Germinal center (tissue), 1 donor: Measurements from ENCODE around the gene MBL2.

Experiments
- DNase-seq: peaks from one replicate; pipeline ENCODE4 v3.0.0; 2012; ENCODE audit warnings: mixed read lengths, low spot score

The MBL2 gene

DNA sequence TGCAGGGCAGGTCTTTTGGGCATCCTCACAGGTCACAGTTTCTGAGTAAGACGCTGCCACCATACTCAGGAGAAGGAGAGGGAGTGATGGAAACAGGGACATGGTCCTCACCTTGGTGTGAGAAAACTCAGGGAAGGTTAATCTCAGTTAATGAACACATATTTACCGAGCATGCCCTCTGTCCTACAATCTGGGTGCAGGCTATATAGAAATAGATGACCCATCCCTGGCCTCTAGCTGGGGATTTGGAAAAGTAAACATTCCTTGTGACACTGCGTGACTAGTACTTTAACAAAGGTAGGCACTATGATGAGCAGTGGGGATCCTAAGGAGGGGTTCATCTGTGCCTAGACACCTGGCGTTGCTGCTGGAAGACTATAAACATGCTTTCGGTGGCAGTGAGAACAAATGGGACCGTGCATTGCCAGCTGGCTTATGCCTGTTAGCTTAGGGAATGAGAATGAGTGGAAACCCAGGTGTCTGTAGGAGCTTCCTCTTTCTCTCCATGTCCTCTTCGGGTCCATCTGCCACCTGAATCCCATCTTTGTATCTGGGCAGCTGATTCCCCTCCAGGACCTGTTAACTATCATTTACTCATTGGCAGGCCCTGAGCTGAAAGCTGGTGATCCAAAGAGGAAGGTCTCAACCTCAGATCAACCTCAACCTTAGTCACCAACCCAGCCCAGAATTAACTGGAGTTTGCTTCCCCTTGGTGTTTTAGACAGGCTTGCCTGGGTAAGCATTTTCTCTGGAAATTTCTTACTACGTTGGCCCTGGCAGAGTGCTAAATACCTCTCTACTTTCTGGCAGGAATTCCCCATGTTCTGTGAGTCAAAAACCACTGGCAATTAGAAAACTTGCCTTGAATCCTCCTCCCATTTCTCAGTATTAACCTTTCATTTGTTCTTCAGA is 794 bp downstream of the MBL2 start:
- no peak for DNase-seq

DNA sequence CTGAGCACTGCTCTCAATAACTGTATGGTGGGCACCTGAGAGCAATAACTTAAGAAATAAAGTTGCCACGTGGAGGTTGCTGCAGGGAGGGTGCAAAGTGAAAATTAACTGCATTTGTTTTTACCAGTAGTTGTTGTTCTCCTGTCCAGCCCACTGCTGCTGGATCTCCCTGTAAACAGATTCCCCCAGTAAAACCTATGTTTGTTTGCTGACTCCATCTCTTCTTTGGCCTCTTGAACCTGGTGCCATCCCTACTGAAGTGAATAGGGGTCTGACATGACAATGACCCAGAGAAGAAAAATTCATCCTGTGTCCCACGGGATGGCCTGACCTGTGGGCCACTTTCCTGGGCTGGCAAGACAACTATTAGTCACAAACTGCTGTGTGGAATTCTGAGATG is 1.7 kb downstream of the MBL2 start:
- no peak for DNase-seq

DNA sequence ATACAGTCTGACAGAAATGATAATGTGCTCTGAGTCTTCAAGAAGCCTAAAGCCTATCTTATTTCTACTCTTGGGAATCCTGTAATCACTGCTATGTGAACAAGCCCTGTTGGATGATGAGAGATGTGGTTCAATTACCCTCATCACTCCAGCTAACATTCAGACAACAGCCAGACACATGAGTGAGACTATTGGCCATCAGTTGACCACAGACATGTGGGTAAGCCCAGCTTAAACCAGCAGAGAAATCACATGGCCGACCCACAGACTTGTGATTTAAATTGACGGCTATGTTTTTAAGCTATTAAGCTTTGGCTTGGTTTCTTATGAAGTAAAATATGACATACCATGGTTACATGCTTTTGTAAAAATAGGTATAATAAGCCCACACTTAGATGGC is 2.6 kb downstream of the MBL2 start:
- DNase-seq = no peak

DNA sequence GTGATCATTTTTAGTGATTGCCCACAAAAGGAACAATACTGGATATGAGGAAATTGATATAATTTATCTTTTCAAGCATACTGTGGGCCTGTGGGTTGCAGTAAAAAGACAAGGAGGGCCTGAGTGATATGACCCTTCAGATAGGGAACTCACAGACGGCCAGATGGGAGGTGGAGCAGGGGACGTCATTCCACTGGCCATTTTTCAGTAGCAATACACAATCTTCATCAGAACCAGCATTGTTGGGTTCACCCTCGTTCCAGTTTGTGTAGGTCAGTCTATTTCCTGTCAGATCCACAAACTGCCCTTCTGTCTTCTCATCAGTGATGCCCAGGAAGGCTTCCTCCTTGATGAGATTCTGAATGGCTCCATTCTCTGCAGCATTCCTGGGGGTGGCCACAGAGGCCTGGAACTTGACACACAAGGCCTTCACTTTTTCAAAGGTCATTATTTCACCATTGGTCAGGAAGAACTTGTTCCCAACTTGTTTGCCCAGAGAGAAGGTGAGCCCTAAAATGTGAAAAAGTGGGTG is 4.5 kb downstream of the MBL2 start:
- DNase-seq = no peak

DNA sequence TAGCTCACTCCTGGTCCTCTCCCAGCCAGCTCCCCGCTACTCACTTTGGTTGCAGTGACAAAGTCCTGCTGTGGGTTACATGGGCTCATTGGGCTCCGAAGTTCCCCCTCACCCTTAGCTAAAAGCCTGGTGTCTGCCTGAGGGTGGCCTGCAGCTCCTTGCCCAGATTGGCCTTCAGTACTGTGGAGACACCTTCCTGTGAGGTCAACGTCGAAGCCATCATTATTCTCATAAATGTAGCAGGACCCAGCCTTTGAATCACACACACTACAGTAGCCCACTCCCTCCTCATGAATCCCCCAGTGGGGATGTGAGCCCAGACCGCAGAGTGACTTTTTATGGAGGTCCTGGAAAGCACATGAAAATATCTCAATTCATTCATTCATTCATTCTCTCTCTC is 10.5 kb downstream of the MBL2 start:
- DNase-seq = no peak

DNA sequence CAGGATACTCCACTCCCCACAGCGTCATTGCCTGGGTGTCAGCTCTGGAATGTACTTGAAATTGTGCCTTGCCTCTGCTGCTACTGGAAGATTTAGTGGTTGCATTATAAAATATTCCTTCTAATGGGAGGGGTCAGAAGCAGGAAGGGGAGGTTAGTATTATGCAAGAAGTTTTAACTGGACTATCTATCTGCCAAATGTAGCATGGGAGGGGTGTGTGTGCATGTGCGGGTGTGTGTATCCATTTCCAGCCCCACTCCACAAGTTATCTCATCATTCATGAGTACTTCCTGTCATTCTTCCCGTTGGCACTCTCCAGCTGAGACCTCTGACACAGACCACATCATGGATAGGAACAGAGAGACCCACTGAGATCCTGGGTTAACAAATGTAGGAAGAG is 13.4 kb downstream of the MBL2 start:
- no peak for DNase-seq

DNA sequence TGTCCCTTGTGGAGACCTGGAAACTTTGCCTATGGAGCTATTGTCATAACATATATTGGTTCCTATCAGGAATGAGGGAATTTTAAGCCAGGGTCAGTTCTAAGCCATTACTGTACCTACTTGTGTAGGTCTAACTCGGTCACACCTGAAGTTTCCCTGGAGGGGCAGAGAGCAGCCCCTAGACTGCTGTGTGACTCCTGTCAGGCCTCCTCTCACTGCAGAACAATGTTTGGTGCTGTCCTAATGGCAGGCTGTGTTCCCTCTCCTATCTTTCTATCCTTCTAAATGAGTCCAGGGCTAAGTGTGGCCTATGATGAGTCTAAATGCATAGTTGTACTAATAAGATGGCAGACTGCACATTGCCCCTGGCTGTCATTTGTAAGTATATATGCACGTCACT is 14.2 kb downstream of the MBL2 start:
- DNase-seq = no peak

DNA sequence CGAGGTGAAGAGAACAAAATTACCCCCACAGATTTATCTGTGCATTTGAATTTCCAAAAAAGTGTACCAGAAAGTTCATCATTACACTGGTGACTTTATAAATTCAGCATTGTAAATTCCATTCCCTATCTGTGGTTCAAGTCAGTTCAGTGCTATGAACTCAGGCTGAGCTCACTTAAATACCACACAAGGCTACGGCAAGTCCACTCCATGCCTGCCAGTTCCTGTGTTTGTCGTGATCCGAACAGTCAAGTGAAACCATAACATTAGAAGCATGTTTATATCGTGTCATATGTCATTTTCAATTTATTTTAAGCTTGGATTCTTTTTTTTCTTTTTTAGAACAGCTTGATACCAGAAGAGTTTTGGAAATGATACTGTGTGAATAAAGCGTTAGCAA is 14.8 kb downstream of the MBL2 start:
- DNase-seq = no peak

DNA sequence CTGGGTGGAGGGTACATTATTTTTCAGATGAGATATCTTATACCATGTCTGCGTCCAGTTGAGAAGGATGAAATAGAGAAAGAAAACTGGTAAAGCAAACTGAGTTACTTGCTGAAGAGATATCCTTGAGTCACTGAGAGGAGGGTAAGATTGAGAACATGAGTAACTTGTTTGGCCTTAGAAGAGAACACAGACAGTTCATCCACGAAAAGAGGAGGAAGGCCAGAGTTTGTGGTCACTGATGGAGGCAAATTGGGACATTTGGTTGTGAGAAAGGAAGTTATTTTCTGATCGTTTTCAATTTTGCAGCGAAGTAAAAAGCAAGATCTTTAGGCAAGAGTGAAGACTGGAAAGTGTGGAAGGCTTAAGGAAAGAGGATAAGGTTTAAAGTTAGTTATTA is 15.6 kb downstream of the MBL2 start:
- DNase-seq = no peak

DNA sequence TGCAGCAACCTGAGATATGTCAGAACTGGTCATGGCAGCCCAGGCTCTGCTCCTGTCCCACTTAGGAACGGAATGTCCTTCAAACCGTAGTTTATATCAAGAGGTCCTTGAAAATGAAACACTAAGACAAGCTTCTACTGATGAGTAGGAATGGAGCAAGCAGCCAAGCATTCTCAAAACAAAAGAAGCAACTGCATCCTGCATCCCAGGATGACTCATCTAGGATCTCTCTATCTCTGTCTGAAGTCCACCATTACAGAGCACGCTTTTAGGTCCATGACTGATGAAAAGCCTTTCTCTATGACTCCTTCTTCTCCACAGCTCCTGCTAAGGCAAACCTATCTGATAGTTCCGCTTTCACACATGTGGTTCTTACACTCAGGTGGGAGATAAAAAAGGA is 16.3 kb downstream of the MBL2 start:
- DNase-seq = no peak

DNA sequence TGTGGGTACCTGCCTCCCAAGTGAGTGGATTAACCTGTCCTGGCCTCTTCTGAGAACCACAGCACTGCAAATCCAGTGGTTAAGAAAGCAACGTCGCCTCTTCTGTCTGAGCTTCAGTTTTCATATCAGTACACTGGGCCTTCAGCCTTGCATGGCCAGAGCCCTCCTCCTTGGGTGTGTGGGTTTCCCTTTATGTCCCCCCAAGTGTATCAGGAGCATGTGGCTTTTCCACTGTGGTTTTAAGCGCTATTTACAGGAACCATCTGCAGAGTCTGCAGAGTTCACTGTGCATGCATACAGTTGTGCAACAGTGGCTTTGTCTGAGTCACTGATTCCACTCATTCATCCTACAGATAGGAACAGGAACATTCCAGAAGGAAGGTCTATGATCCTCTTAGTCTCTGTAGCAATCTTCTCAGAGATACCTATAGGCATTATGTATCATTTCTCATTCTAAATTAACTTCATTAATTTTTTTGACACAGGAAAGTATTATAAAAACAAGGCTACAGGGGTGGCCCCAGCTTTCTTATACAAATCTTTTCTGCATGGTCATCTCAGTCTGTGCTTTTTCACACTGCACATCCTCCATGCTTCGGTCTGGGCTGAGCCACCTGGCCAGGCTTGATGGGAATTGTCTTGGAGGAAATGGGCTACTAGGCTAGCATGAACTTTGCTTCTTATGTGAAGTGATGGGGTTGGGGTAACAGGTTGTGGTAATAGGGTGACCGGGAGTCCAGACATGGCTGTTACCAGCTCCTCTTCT is 17.1 kb downstream of the MBL2 start:
- no peak for DNase-seq

DNA sequence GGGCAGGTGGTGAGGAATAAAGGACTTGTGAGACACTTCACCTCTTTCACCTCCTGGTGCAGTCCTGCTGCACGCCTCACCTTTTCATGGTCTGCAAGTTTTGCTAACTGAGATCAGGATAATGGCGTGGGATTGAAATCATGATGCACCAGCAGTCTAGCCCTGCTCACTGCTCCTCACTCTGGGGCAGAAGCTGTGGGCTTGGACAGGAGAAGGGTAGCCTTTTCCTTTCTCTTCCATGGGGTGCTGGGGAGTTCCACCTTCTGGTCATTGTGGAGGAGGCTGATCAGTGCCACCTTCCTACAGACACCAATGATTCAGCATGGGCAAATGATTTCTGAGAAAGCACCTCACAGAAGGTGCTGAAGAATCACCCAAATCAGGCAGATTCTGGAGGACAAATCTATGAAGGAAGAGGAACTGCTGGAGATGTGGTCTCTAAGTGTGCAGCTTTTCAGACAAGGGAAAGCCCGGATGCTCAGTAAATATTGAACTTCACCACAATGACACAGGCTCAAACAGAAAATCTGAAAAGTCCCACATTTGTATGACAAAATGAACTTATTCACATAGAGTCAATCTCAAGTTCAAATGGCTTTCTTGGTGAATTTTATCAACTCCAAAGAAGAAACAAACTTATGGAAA is 19.7 kb downstream of the MBL2 start:
- no peak for DNase-seq

DNA sequence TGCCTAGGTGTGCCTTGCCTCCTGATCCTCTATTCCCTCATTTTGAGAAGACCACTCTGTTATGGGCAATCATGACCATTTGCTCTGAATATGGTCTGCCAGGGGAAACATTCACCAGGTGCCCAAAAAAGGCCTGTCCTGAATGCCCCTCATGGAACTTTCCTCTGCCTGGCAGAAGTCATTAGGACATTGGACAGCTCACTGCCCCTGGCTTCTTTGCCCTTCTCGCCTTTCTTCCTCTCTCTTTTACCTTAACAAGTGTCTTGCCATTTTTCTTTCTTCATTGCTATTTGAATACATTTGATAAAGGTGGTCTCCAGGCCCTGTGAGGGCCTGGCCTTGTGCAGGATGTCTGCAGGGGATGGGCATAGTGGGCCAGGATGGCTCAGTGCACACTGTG is 20.3 kb downstream of the MBL2 start:
- DNase-seq = no peak

DNA sequence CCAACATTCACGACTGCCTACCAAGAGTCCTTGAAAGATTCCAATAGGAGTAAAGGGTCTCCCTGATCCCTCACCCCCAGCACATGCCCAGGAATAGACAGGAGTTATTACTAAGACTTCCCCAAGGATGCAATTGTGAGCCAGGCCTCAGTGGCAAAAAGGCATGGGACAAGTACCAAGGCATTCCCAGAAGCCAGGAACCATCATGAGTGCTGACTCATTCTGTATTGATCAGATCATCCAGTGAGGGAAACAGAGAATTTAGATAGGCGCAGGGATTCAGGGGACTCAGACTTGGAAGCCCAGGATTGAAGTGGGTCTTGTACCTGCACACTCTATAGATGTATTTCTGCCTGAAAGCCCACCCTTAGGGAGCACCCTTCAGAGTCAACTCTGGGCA is 21.2 kb downstream of the MBL2 start:
- no peak for DNase-seq

DNA sequence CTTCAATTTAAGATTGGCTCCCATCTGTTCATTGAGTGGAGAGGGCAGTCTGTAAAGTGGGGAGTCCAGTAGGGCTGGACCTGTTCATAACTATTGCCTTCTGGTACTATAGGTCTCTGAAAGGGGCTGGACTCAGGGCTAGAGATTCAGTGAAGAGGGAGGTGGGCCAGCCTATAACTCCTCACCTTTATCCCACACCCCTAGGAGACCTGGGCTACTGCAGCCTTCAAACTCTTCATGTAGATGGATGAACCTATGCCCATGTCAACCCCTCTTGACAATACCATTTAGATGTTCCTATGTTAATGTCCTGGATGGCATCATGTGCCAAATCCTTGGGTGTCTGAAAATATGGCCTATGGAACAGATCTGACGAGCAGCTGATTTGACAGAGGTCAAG is 22.0 kb downstream of the MBL2 start:
- no peak for DNase-seq

DNA sequence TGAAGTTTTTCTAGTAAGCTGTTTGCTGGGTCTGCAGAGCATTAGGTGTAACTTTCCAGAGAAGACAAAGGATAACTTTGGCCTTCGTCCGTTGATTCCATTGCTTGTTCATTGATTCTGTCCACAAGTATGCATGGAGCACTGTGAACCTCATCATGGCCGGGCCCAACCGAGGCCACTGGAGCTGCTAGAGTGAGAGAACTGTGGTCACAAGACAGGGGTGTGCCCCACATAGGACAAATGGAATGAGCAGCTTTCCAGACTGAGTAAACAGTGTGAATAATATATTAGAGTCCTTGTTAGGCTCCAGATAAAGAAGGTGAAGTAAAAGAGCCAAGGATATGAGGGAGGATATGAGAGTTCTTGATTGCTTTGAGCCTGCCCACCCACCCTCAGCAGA is 24.9 kb downstream of the MBL2 start:
- no peak for DNase-seq

DNA sequence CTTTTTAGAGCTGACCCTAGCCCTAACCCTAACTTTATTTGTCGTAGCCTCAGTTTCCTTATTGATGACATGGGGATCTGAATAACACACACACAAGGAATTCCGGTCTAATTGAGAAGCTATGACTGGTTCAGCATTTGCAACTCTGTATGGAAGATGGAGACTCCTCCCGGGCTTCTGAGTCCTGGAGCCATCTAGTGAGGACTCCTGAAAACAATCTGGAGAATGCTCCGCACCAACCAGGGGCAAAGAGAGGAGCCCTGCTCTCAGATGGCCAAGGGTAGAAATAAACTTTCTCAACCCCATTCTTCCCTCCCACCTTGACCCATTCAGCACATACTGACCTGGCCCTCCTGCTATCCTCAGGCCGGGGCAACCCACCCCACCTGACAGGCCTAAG is 26.4 kb downstream of the MBL2 start:
- no peak for DNase-seq

DNA sequence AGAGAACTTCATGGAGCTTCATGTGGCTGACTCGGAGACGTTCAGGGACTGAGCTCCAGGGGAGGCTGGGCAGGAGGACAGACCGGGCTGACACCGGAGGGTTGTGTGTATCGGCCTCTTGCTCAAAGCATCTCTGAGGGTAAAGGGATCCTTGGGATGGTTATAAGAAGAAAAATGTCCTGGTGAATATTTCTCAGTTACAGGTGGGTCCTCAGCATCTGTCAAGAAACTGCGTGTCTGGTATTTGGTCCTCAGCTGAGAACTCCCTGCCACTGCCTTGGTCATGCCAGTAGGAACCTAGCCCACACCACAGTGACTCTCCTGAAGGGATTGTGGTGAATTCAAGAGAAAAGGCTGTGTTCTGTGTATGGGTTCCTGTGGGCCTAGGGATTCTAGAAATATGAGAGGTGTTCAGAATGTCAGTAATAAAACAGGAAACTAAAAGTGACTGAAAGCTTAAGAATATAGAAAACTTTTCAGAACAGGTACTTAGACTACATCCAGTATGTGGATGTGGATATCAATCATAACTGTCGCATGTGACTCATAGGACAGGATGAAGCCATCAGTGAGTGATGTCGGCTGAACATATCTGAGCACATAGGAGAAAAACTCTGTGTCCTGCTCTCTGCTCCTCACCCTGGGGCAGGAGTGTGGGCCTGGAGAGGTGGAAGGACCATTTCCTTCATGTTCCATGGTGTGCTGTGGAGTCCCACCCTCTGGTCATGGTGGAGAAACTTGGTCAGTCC is 28.4 kb downstream of the MBL2 start:
- no peak for DNase-seq

DNA sequence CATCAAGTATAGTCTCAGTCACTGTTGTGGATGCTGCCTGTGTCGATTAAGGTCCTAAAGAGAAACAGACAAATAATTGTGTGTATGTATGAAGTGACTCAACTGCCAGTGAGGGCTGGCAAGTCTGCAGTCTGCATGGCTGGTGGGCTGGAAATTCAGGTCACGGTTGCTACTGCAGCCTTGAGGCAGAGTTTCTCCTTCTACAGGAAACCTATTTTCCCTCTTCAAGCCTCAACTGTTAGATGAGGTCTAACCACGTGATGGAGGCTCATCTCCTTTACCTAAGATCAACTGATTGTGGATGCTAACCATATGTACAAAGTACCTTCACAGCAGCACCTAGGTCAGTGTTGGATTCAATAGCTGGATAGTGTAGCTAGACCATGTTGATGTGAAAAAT is 29.9 kb downstream of the MBL2 start:
- DNase-seq = no peak

DNA sequence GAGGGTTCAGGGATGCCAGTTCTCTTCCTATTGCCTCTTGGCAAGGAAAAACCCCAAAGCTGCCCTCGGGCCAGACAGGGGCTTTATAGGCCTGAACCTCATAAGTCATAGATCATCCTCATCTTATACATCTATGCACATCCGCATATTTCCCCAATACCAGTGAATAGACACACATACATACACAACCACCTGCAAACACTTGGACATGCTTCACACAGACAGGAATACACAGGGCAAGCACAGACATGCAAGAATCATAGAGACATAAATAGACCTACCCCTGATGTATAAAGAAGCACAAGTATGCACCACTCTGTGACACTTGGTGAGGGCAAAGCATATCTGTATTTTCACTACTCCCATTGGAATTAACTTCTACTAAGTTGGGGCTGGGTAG is 30.7 kb downstream of the MBL2 start:
- no peak for DNase-seq

DNA sequence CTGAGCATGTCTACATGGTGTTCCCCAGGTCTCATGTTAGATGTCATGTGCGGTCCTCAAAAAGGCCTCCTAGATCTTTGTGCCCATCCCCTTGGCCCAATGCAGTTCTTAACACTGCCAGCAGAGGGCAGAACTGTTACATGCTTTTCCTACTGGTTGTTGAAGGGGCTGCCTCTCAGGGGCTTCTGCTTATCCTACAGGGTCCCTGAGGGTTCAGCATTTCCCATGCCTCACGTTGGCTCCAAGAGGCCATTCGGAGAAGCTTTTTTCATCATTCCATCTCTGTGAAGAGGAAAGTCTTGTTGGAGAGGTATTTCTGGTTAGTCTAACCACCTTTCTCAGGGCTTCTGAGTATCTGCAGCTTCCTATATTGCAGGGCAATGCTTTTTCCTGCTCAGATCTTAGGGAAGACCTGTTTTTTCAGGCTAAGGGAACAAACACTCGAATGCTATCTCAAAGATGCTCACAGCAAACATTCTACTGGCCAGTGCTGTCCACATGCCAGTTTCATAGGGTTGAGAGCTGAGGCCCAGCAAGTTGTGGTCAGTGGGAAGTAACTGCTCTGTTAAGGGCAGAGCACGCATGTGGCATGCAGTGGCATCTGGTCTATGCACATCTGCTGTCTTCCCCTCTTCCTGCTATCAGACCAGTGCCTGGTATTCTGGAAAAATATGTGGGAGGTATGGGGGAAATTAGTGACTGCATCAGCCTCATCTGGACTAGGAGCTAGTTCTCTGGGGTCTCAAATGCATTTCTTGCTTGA is 31.5 kb downstream of the MBL2 start:
- DNase-seq = peak; percentile 65
